ENCODE data around the gene TMEM132C.

TMEM132C gene

GRCh38 chr12:128455851-128456250 lies 188.9 kb downstream of the TMEM132C start:
- no peak overlapping the region for H3K4me2 ChIP-seq (ENCODE audit: low read depth, low read length)
- H3K9me2 ChIP-seq (replicated peaks; ENCODE audit: insufficient read depth, low read length), result no peaks in the 10 kb centered on the region
- no peak overlapping the region for H3K4me3 ChIP-seq (ENCODE audit: low read length)
- no peaks in the 10 kb centered on the region for H3K4me1 ChIP-seq (ENCODE audit: low read length)
- no peak for DNase-seq
- TF ChIP-seq CTCF (IDR thresholded peaks at IDR 0.05; ENCODE audit: low read length), result no peak
- TF ChIP-seq EZH2 (optimal IDR thresholded peaks at IDR 0.05; ENCODE audit: low read depth, low read length), result no peak
- TF ChIP-seq EZH2phosphoT487 (IDR thresholded peaks at IDR 0.05; ENCODE audit: low read length), result no peak
- no peak overlapping the region for H3K9ac ChIP-seq (ENCODE audit: low read length)
- H3K27me3 ChIP-seq (replicated peaks; ENCODE audit: insufficient read depth, low read length), result no peaks in the 10 kb centered on the region
- H3K79me2 ChIP-seq (ENCODE audit: low read length), result no peaks in the 10 kb centered on the region
- no peaks in the 10 kb centered on the region for H3K9me3 ChIP-seq (replicated peaks; ENCODE audit: insufficient read depth, low read length)
- H3F3A ChIP-seq (ENCODE audit: insufficient read depth, low read length), result no peaks in the 10 kb centered on the region
- no peaks in the 10 kb centered on the region for H3K36me3 ChIP-seq (replicated peaks; ENCODE audit: insufficient read depth, low read length)
- H2AFZ ChIP-seq (ENCODE audit: low read length), result no peak overlapping the region
- H4K20me1 ChIP-seq (ENCODE audit: insufficient read depth, low read length), result no peaks in the 10 kb centered on the region
- no peak overlapping the region for H3K27ac ChIP-seq (ENCODE audit: low read length)

GRCh38 chr12:128456922-128457321 lies 190.0 kb downstream of the TMEM132C start:
- no peaks in the 10 kb centered on the region for H3K36me3 ChIP-seq (replicated peaks; ENCODE audit: insufficient read depth, low read length)
- H3K9ac ChIP-seq (ENCODE audit: low read length), result no peak overlapping the region
- H3K4me2 ChIP-seq (ENCODE audit: low read depth, low read length), result no peak overlapping the region
- no peaks in the 10 kb centered on the region for H3K9me3 ChIP-seq (replicated peaks; ENCODE audit: insufficient read depth, low read length)
- H3K4me3 ChIP-seq (ENCODE audit: low read length), result no peak overlapping the region
- H3K27me3 ChIP-seq (replicated peaks; ENCODE audit: insufficient read depth, low read length), result no peaks in the 10 kb centered on the region
- H2AFZ ChIP-seq (ENCODE audit: low read length), result no peak overlapping the region
- no peaks in the 10 kb centered on the region for H3K79me2 ChIP-seq (ENCODE audit: low read length)
- no peak for TF ChIP-seq EZH2 (optimal IDR thresholded peaks at IDR 0.05; ENCODE audit: low read depth, low read length)
- no peak for TF ChIP-seq CTCF (IDR thresholded peaks at IDR 0.05; ENCODE audit: low read length)
- no peak for TF ChIP-seq EZH2phosphoT487 (IDR thresholded peaks at IDR 0.05; ENCODE audit: low read length)
- no peaks in the 10 kb centered on the region for H3F3A ChIP-seq (ENCODE audit: insufficient read depth, low read length)
- H3K9me2 ChIP-seq (replicated peaks; ENCODE audit: insufficient read depth, low read length), result no peaks in the 10 kb centered on the region
- H4K20me1 ChIP-seq (ENCODE audit: insufficient read depth, low read length), result no peaks in the 10 kb centered on the region
- DNase-seq, result no peak
- H3K4me1 ChIP-seq (ENCODE audit: low read length), result no peaks in the 10 kb centered on the region
- no peak overlapping the region for H3K27ac ChIP-seq (ENCODE audit: low read length)

- TF ChIP-seq CTCF (IDR thresholded peaks at IDR 0.05; ENCODE audit: low read length), result no peak
- no peak for TF ChIP-seq EZH2phosphoT487 (IDR thresholded peaks at IDR 0.05; ENCODE audit: low read length)
- no peaks in the 10 kb centered on the region for H3K79me2 ChIP-seq (ENCODE audit: low read length)
- no peaks in the 10 kb centered on the region for H3K9me2 ChIP-seq (replicated peaks; ENCODE audit: insufficient read depth, low read length)
- no peaks in the 10 kb centered on the region for H3K9me3 ChIP-seq (replicated peaks; ENCODE audit: insufficient read depth, low read length)
- no peaks in the 10 kb centered on the region for H3K36me3 ChIP-seq (replicated peaks; ENCODE audit: insufficient read depth, low read length)
- no peaks in the 10 kb centered on the region for H3K4me1 ChIP-seq (ENCODE audit: low read length)
- H3K4me3 ChIP-seq (ENCODE audit: low read length), result no peak overlapping the region
- no peak overlapping the region for H3K9ac ChIP-seq (ENCODE audit: low read length)
- H3K27ac ChIP-seq (ENCODE audit: low read length), result no peak overlapping the region
- H4K20me1 ChIP-seq (ENCODE audit: insufficient read depth, low read length), result no peaks in the 10 kb centered on the region
- H3F3A ChIP-seq (ENCODE audit: insufficient read depth, low read length), result no peaks in the 10 kb centered on the region
- H3K27me3 ChIP-seq (replicated peaks; ENCODE audit: insufficient read depth, low read length), result no peaks in the 10 kb centered on the region
- no peak overlapping the region for H2AFZ ChIP-seq (ENCODE audit: low read length)
- H3K4me2 ChIP-seq (ENCODE audit: low read depth, low read length), result no peak overlapping the region
- DNase-seq, result no peak
Observed at GRCh38 chr12:128458301-128458974, 191.5 kb downstream of the TMEM132C start.

Measured in MM.1S (cell line).